T-helper 17 cell (primary cell): ENCODE data around the gene NEO1. TPM values are rescaled to one million over a fixed set of nuclear protein-coding genes. Genes with fewer than 3 reads are reported as not detected.

Source experiments
- ATAC-seq: fragments of 150-1000 bp; cut with Tn5 transposase; 2 replicates; pipeline ENCODE4 v1.10.0; 2021; ENCODE audit warnings: mild to moderate bottlenecking, moderate library complexity
- DNase-seq, 3 donors: peaks; one replicate each; pipeline versions ENCODE4 v3.0.0 to v3.0.0-alpha.2; 2020 to 2021
- H3K9me3 ChIP-seq: one replicate; pipeline ENCODE4 v1.7.0; 2013; ENCODE audit warnings: low read length, mild to moderate bottlenecking; ENCODE audit not compliant: control insufficient read depth, poor library complexity, severe bottlenecking
- H3K27ac Mint-ChIP-seq: one replicate; pipeline ENCODE4 v1.8.0; 2022; ENCODE audit warnings: mild to moderate bottlenecking, moderate library complexity, mixed read lengths
- H3K27me3 Mint-ChIP-seq: one replicate; pipeline ENCODE4 v1.8.0; 2022; ENCODE audit warnings: mixed read lengths
- H3K36me3 Mint-ChIP-seq: one replicate; pipeline ENCODE4 v1.8.0; 2022; ENCODE audit warnings: low read depth, mixed read lengths
- H3K4me1 Mint-ChIP-seq: one replicate; pipeline ENCODE4 v1.8.0; 2022; ENCODE audit warnings: mild to moderate bottlenecking, mixed read lengths
- H3K4me3 Mint-ChIP-seq: one replicate; pipeline ENCODE4 v1.8.0; 2022; ENCODE audit warnings: mild to moderate bottlenecking, moderate library complexity, mixed read lengths
- total RNA-seq, 4 donors: library from RNA in 2 of 4; stranded (reverse) in 2 of 4; gene quantifications; one replicate each; pipeline ENCODE4 v1.2.3 and lab custom pipeline; 2022 to 2026

NEO1 gene
- total RNA-seq, 2 donors from 2014 or later: 21.9 to 22.9 TPM

DNA sequence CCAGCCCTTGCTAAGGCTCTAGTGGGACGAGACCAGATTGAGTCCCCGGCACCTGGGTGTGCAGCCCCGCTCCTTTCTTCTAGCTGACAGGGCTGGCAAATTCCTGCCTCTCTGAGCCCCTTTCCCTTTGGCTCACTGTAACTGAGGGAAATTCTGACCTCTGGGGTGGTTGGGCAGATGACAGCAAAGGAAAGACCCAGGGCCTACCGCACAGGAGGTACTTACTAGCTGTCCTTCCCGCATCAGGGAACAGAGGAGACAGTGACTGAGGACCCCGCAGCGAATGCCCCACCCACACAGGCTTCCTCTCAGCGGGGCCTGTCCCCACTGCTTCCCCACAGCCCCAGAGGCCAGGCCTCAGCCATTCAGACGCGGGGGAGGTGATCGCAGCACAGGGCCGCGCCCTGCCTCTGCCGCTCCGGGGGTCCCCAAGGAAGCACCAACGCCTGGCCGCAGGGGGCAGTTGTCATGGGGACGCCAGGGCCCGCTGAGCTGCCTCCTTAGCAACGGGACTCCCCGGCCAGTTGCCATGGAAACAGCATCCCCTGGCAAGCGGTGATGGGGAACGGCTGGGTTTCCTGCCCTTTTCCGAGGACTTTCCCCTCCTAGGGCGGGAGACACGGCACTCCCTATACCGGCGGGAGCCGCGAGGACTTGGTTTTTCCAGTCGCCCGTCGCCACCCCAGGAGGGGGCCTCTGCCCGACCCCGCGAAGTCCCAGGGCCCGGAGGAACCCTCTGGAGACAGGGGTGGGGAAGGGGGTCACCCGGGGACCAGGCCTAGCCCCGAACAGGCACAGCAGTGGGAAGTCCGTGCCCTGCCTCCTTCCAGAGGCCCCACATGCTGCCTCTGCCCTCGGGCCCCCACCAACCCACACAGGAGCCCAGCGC, 266.4 kb downstream of the NEO1 start:
- DNase-seq (no peak), ATAC-seq (peak; percentile 32)
- H3K36me3 Mint-ChIP-seq: peaks cover 7% of the 10 kb centered on the region
- H3K4me3 Mint-ChIP-seq: no peak overlapping the region
- peaks cover 36% of the 10 kb centered on the region for H3K27me3 Mint-ChIP-seq
- H3K27ac Mint-ChIP-seq: no peak overlapping the region
- H3K4me1 Mint-ChIP-seq: peaks cover 2% of the 10 kb centered on the region
- H3K9me3 ChIP-seq: no peaks in the 10 kb centered on the region

DNA sequence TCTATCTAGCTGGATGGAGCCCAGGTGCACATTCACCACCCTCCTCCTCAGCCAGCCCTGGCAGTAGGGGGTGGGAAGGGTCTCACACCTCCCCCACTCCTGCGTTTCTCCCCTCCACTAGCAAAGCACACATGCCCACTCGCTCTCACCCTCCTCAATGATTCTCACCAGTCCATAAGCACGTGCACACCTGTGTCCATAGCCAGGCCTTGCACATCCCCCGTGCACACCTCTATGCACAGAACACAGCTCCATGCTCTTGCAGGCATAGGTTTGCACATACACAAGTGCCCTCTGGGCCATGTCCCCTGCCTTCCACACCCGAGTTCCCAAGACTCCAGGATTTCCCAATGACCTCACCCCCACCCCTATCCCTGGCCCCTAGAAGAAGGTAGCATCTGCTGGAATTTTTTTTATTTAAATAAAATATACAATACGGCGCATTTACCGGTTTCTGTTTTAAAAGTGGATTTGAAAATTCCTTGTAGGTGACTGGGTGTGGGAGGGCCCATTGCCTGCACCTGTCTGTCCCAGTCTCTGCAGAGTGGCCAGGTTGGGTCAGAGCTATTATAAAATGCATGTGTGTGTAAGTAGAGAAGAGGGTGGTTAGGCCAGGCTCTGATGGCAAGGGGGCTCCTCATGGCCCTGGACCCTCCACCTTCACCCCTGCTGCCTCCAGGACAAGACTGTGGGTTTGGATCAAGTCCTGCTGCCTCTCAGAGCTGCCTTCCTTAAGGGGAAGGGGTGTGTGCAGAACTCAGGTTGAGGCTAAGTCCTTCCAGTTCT, 267.4 kb downstream of the NEO1 start:
- no peaks in the 10 kb centered on the region for H3K9me3 ChIP-seq
- H3K4me3 Mint-ChIP-seq: no peak overlapping the region
- H3K27ac Mint-ChIP-seq: no peak overlapping the region
- peaks cover 30% of the 10 kb centered on the region for H3K27me3 Mint-ChIP-seq
- ATAC-seq: no peak
- DNase-seq: no peak
- peaks cover 7% of the 10 kb centered on the region for H3K36me3 Mint-ChIP-seq
- peaks cover 2% of the 10 kb centered on the region for H3K4me1 Mint-ChIP-seq

DNA sequence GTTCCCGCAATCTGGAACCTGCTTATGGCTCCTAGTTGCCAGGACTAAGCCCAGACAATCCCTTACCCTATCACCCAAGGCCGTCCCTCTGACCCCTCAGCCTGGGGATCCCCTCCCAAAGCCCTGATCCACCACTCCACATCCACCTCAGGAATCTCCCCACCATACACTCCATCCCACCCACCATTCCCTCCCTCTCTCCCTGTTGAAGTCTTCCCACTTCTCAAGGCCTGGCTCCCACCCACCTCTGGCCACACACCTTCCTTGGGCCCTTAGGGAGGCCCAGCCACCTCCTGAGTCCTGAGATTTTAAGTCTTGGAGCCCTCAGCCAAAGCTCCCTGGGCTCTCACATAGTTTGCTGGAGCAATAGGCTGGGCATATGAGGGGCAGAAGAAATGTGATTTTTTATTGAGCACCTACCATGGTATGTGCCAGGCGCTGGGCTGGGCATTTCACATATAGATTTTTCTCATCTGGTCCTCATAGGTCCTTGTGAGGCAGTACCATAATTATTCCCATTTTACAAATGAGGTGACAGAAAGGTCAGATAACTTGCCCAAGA, 268.4 kb downstream of the NEO1 start:
- H3K4me1 Mint-ChIP-seq: peaks cover 5% of the 10 kb centered on the region

DNA sequence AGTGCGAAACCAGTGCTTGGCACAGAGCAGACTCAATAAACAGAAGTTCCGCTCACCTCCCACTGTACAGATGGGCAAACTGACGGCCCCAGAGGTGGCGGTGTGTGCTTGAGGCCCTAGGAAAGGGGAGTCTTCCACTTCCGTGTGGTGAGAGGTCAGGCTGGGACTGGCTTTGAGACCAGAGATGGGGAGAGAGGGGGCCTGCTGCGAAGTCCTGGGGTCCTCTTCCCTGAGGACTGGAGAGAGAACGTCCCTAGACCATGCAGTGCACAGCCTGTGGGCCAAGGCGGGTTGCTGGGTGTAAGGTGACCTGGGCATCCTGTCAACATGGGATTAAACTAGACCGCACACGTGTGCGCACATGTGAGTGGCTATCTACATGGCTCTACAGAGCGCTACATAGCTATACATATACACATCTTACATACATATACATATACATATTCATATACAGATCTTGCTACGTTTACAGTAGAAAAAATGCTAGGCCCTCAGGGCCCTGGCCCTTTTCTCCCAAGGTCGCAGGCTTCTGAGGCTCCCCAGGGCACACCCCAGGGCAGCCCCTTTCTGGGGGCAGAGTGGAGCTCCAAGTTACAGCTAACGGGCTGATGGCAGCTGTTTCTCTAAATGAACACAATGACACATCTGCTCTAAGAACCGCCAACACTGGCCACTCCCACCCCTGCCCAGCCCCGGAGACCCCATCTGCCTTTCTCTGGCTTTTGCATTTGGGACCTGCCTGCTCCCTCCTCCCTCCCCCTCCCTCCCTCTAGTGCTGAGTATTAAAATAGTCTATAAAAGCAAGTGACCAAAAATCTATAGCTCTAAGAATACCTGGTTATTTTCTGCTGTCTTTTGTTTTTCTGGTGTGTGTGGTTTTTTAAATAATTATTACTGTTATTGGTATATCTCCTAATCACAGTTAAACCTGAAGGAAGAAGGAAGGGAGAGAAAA, 269.5 kb downstream of the NEO1 start:
- Mint-ChIP-seq H3K36me3 (peaks cover 7% of the 10 kb centered on the region), H3K4me3 (no peak overlapping the region), H3K4me1 (peaks cover 5% of the 10 kb centered on the region), H3K27ac (no peak overlapping the region), H3K27me3 (peaks cover 41% of the 10 kb centered on the region)
- ATAC-seq (no peak), DNase-seq (no peak)
- H3K9me3 ChIP-seq: no peaks in the 10 kb centered on the region

More for the DNA sequence above, 268.4 kb downstream of the NEO1 start:
- no peak overlapping the region for H3K4me3 Mint-ChIP-seq
- H3K27ac Mint-ChIP-seq: no peak overlapping the region
- peaks cover 7% of the 10 kb centered on the region for H3K36me3 Mint-ChIP-seq
- ATAC-seq: no peak
- DNase-seq: no peak
- H3K27me3 Mint-ChIP-seq: peaks cover 33% of the 10 kb centered on the region
- H3K9me3 ChIP-seq: no peaks in the 10 kb centered on the region

DNA sequence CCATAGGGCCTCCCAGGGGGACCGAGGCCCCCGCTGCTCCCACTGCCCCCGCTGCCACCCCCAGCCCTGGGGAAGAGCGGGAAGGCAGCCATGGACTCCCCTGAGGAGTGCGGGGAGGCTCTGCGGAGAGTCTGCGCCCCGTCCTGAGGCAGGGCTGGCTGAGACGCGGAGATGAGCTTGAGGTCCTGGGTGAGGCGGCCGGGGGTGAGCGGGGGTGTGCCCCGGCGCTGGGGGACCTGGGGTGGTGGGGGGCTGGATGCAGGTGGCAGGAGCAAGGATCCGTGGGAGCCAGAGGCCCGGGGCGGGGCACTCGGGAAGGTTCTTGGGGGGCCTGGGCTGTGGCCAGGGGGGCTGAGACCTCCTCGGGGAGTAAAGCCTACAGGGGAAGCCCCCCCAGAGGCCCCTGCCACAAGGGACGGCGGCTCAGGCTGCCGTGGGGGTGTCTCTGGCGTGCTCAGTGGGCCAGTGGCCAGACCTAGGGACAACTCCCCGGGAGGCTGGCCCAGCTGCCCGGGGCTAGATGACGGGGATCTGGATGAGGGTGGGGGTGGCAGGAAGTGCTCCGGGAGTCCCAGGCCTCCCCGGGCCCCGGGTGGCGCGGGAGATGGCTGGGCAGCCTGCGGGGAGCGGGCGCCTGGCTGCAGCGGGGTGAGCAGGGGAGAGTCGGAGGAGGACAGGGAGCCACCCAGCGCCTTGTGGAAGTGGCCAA, 270.6 kb downstream of the NEO1 start:
- no peak overlapping the region for H3K27ac Mint-ChIP-seq
- peaks cover 42% of the 10 kb centered on the region for H3K27me3 Mint-ChIP-seq
- peaks cover 4% of the 10 kb centered on the region for H3K4me1 Mint-ChIP-seq
- DNase-seq: no peak
- no peak overlapping the region for H3K4me3 Mint-ChIP-seq
- H3K9me3 ChIP-seq: no peaks in the 10 kb centered on the region
- no peak for ATAC-seq
- peaks cover 3% of the 10 kb centered on the region for H3K36me3 Mint-ChIP-seq

DNA sequence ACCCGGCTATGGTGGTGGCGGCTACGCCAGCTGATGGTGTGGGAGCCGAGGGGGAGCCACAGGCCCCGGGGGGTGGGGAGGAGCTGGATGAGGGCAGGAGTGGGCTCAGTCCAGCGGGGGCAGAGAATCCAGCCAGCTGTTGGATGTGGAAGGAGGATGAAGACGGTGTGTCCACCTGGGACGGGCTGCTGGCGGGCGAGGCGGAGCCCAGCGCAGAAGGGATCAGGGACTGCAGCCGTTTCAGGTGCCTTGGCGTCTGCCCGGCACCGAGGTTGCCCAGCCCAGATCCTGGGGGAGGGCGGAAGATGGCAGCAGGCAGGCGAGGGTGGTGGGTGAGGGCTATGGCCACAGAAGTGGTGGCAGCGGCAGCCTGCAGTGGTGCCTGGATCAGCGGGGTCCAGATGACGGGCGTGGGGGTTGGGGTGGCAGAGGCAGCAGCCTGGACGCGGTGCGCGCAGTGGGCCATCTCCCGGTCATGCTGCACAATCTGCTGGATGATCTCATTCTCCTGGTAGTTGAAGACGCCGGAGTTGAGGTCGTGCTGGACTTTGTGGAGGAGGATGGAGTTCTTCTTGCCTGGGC, 271.2 kb downstream of the NEO1 start:
- Mint-ChIP-seq H3K4me3 (no peak overlapping the region), H3K36me3 (peaks cover 3% of the 10 kb centered on the region), H3K27me3 (peaks cover 48% of the 10 kb centered on the region), H3K27ac (no peak overlapping the region), H3K4me1 (peaks cover 4% of the 10 kb centered on the region)
- H3K9me3 ChIP-seq: no peaks in the 10 kb centered on the region
- no peak for DNase-seq
- no peak for ATAC-seq

DNA sequence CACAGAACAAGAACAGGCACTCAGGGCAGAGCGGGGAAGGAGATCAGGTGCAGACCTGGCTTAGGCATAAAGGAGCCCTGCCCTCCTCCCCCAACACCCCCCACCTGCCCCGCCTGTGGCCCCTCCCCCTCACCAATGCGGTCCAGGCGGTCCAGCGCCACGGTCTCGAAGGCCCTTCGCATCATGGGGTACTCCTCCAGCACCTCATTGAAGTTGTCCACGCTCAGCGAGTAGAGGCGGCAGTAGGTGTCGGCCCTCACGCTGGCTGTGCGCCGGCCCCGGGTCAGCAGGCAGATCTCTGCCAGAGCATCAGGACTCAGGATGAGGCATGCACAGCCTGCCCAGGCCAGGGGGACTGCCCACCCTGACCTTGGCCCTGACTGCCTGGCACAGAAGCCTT, 271.7 kb downstream of the NEO1 start:
- no peaks in the 10 kb centered on the region for H3K9me3 ChIP-seq
- Mint-ChIP-seq H3K27me3 (peaks cover 51% of the 10 kb centered on the region), H3K27ac (no peak overlapping the region), H3K36me3 (peaks cover 3% of the 10 kb centered on the region), H3K4me3 (no peak overlapping the region), H3K4me1 (peaks cover 4% of the 10 kb centered on the region)
- DNase-seq (no peak), ATAC-seq (no peak)

DNA sequence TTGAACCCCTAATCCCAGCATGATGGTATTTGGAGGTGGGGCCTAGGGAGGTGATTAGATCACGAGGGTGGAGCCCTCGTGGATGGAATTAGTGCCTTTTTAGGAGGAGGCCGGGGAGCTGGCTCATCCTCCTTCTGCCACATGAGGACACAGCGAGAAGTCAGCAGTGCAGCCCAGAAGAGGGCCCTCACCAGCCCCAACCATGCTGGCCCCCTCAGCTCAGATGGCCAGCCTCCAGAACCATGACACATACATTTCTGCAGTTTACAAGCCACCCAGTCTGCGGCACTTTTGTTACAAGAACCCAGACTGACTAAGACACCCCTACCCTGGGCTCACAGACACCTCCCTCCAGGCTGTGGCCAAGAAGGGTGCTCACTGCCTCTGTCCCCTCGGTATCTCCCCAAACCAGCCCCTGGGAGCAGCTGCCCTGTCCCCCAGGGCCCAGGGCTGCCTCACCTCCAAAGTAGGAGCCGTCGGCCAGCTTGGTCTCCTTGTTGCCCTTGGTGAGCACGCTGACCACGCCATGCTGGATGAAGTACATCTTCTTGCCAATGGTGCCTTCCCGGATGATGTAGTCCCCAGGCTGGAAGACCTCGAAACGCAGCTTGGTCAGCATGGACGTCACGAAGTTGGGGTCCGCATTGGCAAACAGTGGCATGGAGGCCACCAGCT, 272.4 kb downstream of the NEO1 start:
- Mint-ChIP-seq H3K27ac (no peak overlapping the region), H3K4me3 (no peak overlapping the region), H3K4me1 (peaks cover 4% of the 10 kb centered on the region), H3K27me3 (peaks cover 46% of the 10 kb centered on the region), H3K36me3 (no peaks in the 10 kb centered on the region)
- H3K9me3 ChIP-seq: no peaks in the 10 kb centered on the region
- ATAC-seq: no peak
- DNase-seq: no peak

DNA sequence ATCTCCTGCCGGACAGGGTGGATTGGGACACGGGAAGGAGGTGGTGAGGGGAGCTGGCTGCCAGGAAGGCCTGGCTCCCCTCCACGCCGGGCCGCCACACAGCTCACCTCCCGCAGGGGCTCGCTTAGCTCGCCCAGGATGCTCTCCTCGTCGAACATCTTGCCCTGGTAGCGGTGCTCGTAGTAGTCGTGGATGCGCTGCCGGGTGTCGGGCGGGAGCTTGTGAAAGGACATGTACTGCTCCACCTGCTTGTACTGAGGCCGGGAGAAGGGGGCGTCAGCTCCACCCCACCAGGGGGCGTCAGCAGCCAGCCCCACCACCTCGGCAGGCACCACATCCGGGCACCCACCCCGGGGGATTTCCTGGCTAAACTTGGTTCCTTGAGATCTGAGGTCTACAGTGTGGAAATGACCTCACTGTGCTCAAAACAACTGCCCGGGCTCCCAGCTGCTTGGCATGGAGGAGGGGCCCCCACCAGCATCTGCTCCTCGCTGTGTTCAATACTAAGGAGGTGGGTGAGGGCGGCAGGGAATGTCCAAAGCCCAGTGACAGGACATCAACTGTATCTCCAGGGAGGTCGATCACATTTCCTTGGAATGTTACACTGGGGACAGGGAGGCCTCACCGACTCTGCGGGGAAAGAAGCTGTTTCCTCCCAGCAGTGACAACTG, 273.1 kb downstream of the NEO1 start:
- Mint-ChIP-seq H3K36me3 (no peaks in the 10 kb centered on the region), H3K4me3 (no peak overlapping the region), H3K27me3 (peaks cover 39% of the 10 kb centered on the region), H3K4me1 (peaks cover 4% of the 10 kb centered on the region), H3K27ac (no peak overlapping the region)
- no peak for ATAC-seq
- no peak for DNase-seq
- no peaks in the 10 kb centered on the region for H3K9me3 ChIP-seq

DNA sequence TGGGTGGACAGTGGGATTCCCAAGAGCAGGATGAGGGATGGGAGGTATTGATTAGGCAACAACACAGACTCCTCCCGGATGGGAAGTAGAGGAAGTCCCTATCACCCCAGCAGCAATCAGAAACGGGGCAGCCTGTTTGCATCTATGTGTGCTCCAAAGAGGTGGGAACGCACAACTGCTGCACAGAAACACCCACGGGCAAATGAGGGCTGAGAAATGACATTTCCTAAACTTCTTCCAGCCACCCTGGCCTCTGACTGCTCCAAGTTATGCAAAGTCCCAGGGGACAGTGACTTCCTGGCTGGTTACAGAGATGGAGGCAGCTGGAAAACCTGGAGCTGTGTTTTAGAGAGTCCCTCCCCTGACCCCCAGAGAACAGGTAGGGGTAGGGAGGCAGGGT, 273.9 kb downstream of the NEO1 start:
- ATAC-seq (no peak), DNase-seq (no peak)
- peaks cover 4% of the 10 kb centered on the region for H3K4me1 Mint-ChIP-seq
- H3K4me3 Mint-ChIP-seq: no peak overlapping the region
- no peak overlapping the region for H3K27ac Mint-ChIP-seq
- H3K9me3 ChIP-seq: no peaks in the 10 kb centered on the region
- no peaks in the 10 kb centered on the region for H3K36me3 Mint-ChIP-seq
- peaks cover 32% of the 10 kb centered on the region for H3K27me3 Mint-ChIP-seq

DNA sequence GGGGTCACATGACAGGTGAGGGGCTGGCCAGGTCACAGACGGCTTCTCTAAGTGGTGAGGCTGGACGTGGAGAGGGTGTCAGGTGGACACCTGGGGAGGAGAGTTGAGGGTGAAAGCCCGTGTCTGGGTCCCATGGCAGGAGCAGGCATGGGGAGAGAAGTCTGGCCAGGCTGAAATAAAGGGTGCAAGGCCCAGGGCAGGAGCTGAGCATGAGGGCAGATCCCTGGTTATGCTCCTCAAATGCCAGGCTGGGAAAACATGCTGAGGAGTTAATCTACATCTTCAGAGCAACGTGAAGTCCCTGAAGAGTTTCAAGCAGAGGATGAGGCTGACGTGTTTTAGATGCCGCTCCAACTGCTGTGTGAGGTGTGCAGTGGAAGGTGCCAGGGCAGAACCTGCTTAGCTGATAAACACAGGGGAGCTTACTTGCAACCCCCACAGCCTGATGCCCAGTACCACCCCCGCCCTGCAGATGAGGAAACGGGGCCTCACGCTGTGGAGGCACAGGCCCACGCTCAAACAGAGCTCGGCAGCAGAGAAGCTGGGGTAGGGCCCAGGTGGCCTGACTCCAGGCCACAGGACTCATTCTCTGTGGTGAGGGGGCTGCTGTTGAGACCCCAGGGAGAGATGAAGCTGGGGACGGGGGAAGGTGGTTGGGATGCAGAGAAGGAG, 276.0 kb downstream of the NEO1 start:
- Mint-ChIP-seq H3K27ac (peak overlapping the region; percentile 47), H3K4me3 (no peak overlapping the region), H3K27me3 (peaks cover 28% of the 10 kb centered on the region), H3K4me1 (peaks cover 4% of the 10 kb centered on the region), H3K36me3 (no peaks in the 10 kb centered on the region)
- ATAC-seq (no peak), DNase-seq (no peak)
- no peaks in the 10 kb centered on the region for H3K9me3 ChIP-seq
